Measurements from ENCODE around the gene BTD. TPM values are rescaled to one million over a fixed set of nuclear protein-coding genes. Genes with fewer than 3 reads are reported as not detected.

The BTD gene
- total and polyA plus RNA-seq, 10 of the 15 experiments (the other 5 are each of a cell fraction or from before 2014, with no cell fraction given) = 3.4 to 10.3 (median 5.0) TPM

GRCh38 chr3:15610082-15610759 is 8.7 kb downstream of the BTD start:
- ChIA-PET POLR2A (interaction anchor here (0.7 kb wide), 2 partner anchors 318 to 513 kb away, joined by 4 read pairs; no protein-coding TSS in a partner anchor), SMC1A (ENCODE audit: uncharacterized antibody, unreplicated experiment) (interaction anchor here (0.8 to 2.0 kb wide), 2 partner anchors 50 to 202 kb away, joined by 3 to 8 read pairs; no protein-coding TSS in a partner anchor), CTCF (no interaction called here), RAD21 (ENCODE audit: unreplicated experiment) (no interaction called here)
- no peak overlapping the region for H3K27ac ChIP-seq (ENCODE audit: control insufficient read depth, insufficient read depth)
- no peaks in the 10 kb centered on the region for H3K9me3 ChIP-seq (replicated peaks; ENCODE audit: control insufficient read depth, insufficient read depth, low read length)
- 96% methylated on average over 4 of the region's 4 CpGs for whole genome bisulfite sequencing (ENCODE audit: insufficient coverage, insufficient replicate concordance, low lambda C conversion rate, missing lambda C conversion rate)
- H3K4me1 ChIP-seq (ENCODE audit: control insufficient read depth, insufficient read depth, low read length) = no peaks in the 10 kb centered on the region
- intact Hi-C loops (cut with micrococcal nuclease; ENCODE audit: unreplicated experiment) = no loop called here
- no peak for FAIRE-seq
- no peak overlapping the region for H2AFZ ChIP-seq (ENCODE audit: control insufficient read depth, low read depth, low read length)
- no peaks in the 10 kb centered on the region for H3K27me3 ChIP-seq (replicated peaks in 1 of 2; ENCODE audit: control insufficient read depth in 2 of 2, insufficient read depth in 2 of 2, low read length in 1 of 2)
- no peak overlapping the region for H3K9ac ChIP-seq (ENCODE audit: control insufficient read depth, insufficient read depth, low read length)
- H3K4me3 ChIP-seq = no peak overlapping the region
- no peak overlapping the region for H3K4me2 ChIP-seq (ENCODE audit: control insufficient read depth, insufficient read depth)
- no peak for ATAC-seq
- BruUV-seq (replicated peaks) = no TSS peak
- no peaks in the 10 kb centered on the region for H3K79me2 ChIP-seq (ENCODE audit: control insufficient read depth, insufficient read depth, low read length)
- in situ Hi-C loops (cut with MboI) = no loop called here
- H3K36me3 ChIP-seq (ENCODE audit: control insufficient read depth in 2 of 2, insufficient read depth in 2 of 2, low read length in 1 of 2) = no peaks in the 10 kb centered on the region
- no peak for DNase-seq (ENCODE audit: low read depth, low spot score)
- H4K20me1 ChIP-seq (ENCODE audit: control insufficient read depth, insufficient read depth) = no peaks in the 10 kb centered on the region
- TF ChIP-seq IKZF1 (conservative IDR thresholded peaks at IDR 0.05) (no peak), PML (IDR thresholded peaks at IDR 0.05; ENCODE audit: low read length) (no peak), FOXM1 (IDR thresholded peaks at IDR 0.05; ENCODE audit: low read depth, low read length) (no peak), HDAC6 (IDR thresholded peaks at IDR 0.05; ENCODE audit: unreplicated experiment) (no peak), CHD1 (IDR thresholded peaks at IDR 0.05; ENCODE audit: low read depth, low read length) (no peak), PBX3 (IDR thresholded peaks at IDR 0.05; ENCODE audit: insufficient replicate concordance, low read depth, low read length) (no peak), YY1 (IDR thresholded peaks at IDR 0.05; ENCODE audit: low read depth, low read length) (no peak), ATF3 (IDR thresholded peaks at IDR 0.05; ENCODE audit: borderline replicate concordance, extremely low read depth, low read depth, low read length) (no peak), CEBPB (IDR thresholded peaks at IDR 0.05; ENCODE audit: borderline replicate concordance in 1 of 2, low read depth in 2 of 2, low read length in 2 of 2) (no peak), MAX (IDR thresholded peaks at IDR 0.05; ENCODE audit: low read depth, low read length) (no peak), CHD2 (IDR thresholded peaks at IDR 0.05; ENCODE audit: borderline replicate concordance, low read depth, low read length) (no peak), EP300 (IDR thresholded peaks at IDR 0.05; ENCODE audit: borderline replicate concordance in 1 of 2, control insufficient read depth in 1 of 2, low read depth in 2 of 2, low read length in 2 of 2) (no peak), ZNF384 (IDR thresholded peaks at IDR 0.05; ENCODE audit: borderline replicate concordance, low read depth, low read length) (no peak), SPI1 (IDR thresholded peaks at IDR 0.05; ENCODE audit: borderline replicate concordance, insufficient read depth, low read depth, low read length) (no peak), SREBF1 (IDR thresholded peaks at IDR 0.05; ENCODE audit: low read length) (no peak), PRDM15 (CRISPR knock-in tag; IDR thresholded peaks at IDR 0.05) (no peak), POLR2AphosphoS5 (IDR thresholded peaks at IDR 0.05; ENCODE audit: low read length) (no peak)
